ENCODE data around the gene TOM1L1.

GRCh38 chr17:55004484-55004883 lies 103.8 kb downstream of the TOM1L1 start:
- TF ChIP-seq EZH2phosphoT487 (IDR thresholded peaks at IDR 0.05; ENCODE audit: low read depth) (no peak), CTCF (IDR thresholded peaks at IDR 0.05; ENCODE audit: low read depth, low read length) (no peak)
